Activated CD8-positive, alpha-beta memory T cell treated with anti-CD3 and anti-CD28 coated beads for 36 hours (primary cell): ENCODE measurements around the gene TFCP2. TPM values are rescaled to one million over a fixed set of nuclear protein-coding genes. Genes with fewer than 3 reads are reported as not detected.
"Not testable (repeated sequence)": the region's sequence is repeated elsewhere in the genome, so short reads cannot be mapped to it uniquely, and the experiment has no call there.

Experiments
- CTCF ChIA-PET: fragments of 350-600 bp; sonication (Branson Sonifier 250); formaldehyde crosslinking; loops from one replicate; lab custom pipeline; 2021; ENCODE audit warnings: antibody characterized with exemption; lab: Charles Lee
- POLR2A ChIA-PET: fragments of 350-600 bp; sonication (Branson Sonifier 250); formaldehyde crosslinking; loops from one replicate; lab custom pipeline; 2021; ENCODE audit warnings: antibody characterized with exemption; lab: Charles Lee
- total RNA-seq, 2 experiments: library from RNA; stranded (reverse); gene quantifications; one replicate each; pipeline ENCODE4 v1.2.3, GENCODE V29; 2021

Gene TFCP2
- total RNA-seq, 2 experiments from 2014 or later: 37.4 to 39.5 TPM

GRCh38 chr12:51108136-51108535 lies 64.8 kb downstream of the TFCP2 start:
- ChIA-PET POLR2A (no interaction called here), CTCF (no interaction called here)

DNA sequence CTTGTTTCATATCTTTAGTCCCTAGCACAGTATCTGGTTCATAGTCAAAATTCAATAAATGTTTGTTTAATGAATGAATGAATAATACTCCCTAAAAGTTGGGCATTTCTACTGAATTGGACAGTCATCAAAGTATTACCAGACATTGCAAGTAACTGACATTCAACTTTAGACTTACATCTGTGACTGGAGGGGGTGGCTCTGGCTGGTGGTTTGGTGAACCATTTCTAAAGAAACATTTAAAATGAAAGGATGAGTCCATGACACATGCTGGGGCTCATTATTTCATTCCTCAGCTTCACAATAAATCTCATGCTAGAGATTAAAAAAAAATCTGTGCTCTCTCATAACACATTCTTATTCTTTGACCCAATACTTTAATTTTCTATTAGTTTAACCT lies 69.0 kb downstream of the TFCP2 start:
- POLR2A ChIA-PET: interaction anchor here (0.6 kb wide), 1 partner anchor 168 kb away, joined by 3 read pairs; no protein-coding TSS in a partner anchor
- CTCF ChIA-PET: no interaction called here

GRCh38 chr12:51098611-51099010 lies 74.3 kb downstream of the TFCP2 start:
- POLR2A ChIA-PET: interaction anchor here (0.7 kb wide), 1 partner anchor 50 kb away, joined by 3 read pairs; no protein-coding TSS in a partner anchor
- CTCF ChIA-PET: no interaction called here

DNA sequence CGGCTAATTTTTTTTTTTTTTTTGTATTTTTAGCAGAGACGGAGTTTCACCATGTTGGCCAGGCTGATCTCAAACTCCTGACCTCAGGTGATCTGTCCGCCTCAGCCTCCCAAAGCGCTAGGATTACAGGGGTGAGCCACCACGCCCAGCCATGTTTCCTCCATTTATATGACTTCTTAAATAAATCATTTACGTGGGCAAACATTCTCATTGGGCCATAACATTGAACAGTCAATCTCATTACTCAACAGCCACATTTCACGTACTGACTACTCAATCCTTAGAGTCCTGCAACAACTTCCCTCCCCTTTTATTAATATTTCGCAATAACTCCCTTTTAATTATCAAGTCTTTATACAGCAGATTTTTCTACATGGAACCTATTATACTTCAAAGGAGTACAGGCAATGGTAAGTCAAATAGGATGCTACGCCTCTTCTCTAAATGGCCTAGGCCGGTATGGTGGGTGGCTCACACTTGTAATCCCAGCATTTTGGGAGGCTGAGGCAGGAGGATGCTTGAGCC lies 82.2 kb downstream of the TFCP2 start:
- CTCF ChIA-PET: no interaction called here

DNA sequence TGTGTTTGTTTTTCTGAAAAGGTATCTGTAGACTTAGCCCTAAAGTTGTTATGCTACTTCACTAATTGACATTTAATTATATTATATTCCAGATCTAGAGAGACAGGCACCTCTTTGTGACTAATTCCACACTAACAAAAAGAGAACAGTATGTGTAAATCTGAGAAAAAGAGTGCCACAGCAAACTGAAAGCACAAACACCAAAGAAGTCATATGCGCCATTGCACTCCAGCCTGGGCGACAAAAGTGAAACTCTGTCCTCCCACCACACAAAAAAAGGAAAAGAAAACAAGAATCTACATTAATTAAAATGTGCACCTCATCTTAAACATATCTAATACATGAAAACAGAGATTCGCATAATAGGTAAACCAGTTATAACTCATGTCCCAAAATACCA lies 85.1 kb downstream of the TFCP2 start:
- ChIA-PET CTCF (no interaction called here), POLR2A (no interaction called here)

More for the DNA sequence above, 82.2 kb downstream of the TFCP2 start:
- POLR2A ChIA-PET: no interaction called here

DNA sequence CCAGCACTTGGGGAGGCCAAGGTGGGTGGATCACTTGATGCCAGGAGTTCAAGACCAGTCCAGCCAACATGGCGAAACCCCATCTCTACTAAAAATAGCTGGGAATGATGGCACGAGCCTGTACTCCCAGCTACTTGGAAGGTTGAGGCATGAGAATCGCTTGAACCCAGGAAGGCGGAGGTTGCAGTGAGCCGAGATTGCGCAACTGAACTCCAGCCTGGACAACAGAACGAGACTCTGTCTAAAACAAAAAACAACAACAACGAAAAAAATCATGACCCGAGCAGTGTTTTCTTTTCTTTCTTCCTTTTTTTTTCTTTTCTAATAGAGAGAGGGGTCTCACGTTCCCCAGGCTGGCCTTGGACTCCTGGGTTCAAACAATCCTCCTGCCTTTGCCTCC lies 86.0 kb downstream of the TFCP2 start:
- ChIA-PET POLR2A (no interaction called here), CTCF (interaction anchor here (1.6 kb wide), 1 partner anchor 11 kb away, joined by 4 read pairs; no protein-coding TSS in a partner anchor)

- POLR2A ChIA-PET: no interaction called here
- CTCF ChIA-PET: interaction anchor here (1.6 kb wide), 1 partner anchor 10 kb away, joined by 4 read pairs; no protein-coding TSS in a partner anchor
Observed at GRCh38 chr12:51085757-51086156, 87.2 kb downstream of the TFCP2 start.

DNA sequence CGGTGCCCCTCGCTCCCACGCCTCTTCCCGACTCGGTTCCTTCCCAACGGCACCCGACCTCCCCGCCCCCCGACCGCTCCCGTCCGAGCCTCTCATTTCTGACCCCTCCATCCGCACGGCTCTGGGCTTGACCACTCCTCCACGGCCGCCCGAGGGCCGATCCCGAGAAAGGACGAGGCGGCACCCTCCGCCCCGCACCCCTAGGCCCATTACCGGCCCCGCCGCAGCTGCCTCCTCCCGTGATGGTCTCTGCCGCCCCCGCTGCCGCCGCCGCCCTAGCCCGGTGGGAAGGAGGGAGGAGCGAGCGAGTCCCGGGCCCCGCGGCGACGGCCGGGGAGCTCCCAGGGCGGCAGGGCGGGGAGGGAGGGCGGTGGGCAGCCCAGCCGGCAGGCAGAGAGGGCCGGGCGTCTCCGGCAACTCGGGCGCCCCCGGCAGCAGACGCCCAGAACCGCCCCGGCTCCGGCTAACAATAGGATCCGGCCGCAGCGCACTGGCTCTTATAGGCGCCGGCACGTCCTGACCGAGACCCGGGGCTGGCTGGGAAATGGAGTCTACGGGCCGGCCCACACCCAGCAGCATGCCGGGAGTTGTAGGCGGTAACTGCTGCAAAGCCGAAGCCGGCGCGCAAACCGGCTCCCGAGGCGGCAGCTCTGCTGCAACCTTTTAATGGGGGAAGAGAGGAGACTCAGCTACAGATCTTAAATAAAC lies 89.7 kb downstream of the TFCP2 start, which contains the start of gene CSRNP2:
Gene CSRNP2 (minus strand): TSS at position 471 of the 708 bp plus-strand sequence. CDS start 7,035 bp downstream, outside the sequence.
- POLR2A ChIA-PET: interaction anchor here (0.6 to 2.1 kb wide), 13 partner anchors 20 to 397 kb away, joined by 3 to 15 read pairs (median 3); partner anchors contain the start of genes ATF1, DAZAP2, POU6F1 and SLC11A2
- CTCF ChIA-PET: interaction anchor here (0.7 kb wide), 1 partner anchor 1713 kb away, joined by 4 read pairs; no protein-coding TSS in a partner anchor

GRCh38 chr12:51082561-51083125 lies 90.3 kb downstream of the TFCP2 start:
- POLR2A ChIA-PET: interaction anchor here (0.6 to 2.1 kb wide), 12 partner anchors 38 to 396 kb away, joined by 3 to 15 read pairs (median 4); partner anchors contain the start of genes ATF1, DAZAP2, POU6F1 and SLC11A2
- CTCF ChIA-PET: no interaction called here

- POLR2A ChIA-PET: interaction anchor here (1.3 kb wide), 1 partner anchor 55 kb away, joined by 10 read pairs; no protein-coding TSS in a partner anchor
- CTCF ChIA-PET: no interaction called here
Observed at GRCh38 chr12:51081421-51081820, 91.5 kb downstream of the TFCP2 start.

DNA sequence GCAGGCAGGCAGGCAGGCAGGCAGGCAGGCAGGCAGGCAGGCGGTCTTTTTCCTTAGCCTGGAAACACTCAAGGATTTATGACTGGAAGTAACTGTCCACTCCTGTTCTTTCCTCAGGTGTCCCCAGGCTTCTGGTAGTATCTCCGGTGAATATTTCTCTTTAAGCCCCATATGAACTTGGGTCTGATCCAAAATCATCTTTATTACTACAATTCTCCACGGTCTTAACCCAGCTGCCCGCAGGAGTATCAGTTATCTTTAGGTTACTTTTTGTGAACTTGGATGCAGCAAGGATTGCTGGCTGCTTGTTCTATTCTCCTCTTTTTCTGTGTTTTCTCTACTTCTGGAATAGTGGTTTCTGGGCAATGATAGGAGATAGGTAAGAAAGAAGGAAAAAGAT lies 92.8 kb downstream of the TFCP2 start:
- POLR2A ChIA-PET: no interaction called here

DNA sequence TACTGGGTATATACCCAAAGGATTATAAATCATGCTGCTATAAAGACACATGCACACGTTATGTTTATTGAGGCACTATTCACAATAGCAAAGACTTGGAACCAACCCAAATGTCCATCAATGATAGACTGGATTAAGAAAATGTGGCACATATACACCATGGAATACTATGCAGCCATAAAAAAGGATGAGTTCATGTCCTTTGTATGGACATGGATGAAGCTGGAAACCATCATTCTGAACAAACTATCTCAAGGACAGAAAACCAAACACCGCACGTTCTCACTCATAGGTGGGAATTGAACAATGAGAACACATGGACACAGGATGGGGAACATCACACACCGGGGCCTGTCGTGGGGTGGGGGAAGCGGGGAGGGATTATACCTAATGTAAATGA lies 94.1 kb downstream of the TFCP2 start:
- POLR2A ChIA-PET, CTCF ChIA-PET: not testable (repeated sequence)

More for the DNA sequence above, 92.8 kb downstream of the TFCP2 start:
- CTCF ChIA-PET: no interaction called here

DNA sequence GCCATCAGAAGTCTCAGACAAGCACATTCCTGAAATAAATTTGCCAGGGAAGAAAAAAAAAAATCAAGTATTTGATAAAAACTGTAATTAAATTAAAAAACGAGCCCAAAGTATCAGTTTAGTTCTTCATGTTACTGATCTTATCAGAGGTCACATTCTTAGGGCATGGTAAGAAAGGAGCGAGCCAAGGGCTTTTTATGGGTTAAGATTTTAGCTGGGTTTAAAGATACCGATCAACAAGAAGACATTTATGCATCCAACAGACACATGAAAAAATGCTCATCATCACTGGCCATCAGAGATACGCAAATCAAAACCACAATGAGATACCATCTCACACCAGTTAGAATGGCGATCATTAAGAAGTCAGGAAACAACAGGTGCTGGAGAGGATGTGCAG lies 94.6 kb downstream of the TFCP2 start:
- POLR2A ChIA-PET, CTCF ChIA-PET: not testable (repeated sequence)

DNA sequence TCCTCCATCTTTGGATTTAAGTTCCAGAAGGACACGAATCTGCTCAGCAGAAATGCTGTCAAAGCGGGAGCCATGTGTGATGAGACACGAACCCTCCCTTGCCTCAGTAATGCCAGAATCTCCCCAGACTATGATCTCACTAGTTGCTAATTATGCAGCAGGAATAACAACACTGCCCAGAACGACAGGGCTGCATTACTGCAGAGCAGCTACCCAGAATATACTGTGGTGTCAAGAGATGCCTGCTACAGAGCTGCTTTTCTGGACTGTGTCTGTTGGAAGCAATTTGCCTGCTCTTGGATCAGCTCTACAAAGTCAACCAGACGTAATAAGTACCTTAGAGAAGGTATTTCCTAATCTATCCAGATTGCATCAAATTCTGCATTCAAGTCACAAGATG lies 95.0 kb downstream of the TFCP2 start:
- ChIA-PET POLR2A (no interaction called here), CTCF (no interaction called here)

- ChIA-PET POLR2A (interaction anchor here (0.7 to 1.0 kb wide), 2 partner anchors 28 to 112 kb away, joined by 3 to 5 read pairs; no protein-coding TSS in a partner anchor), CTCF (interaction anchor here (0.6 to 1.0 kb wide), 4 partner anchors 10 to 552 kb away, joined by 3 to 5 read pairs (median 4); no protein-coding TSS in a partner anchor)
Observed at GRCh38 chr12:51076236-51076930, 96.6 kb downstream of the TFCP2 start.

DNA sequence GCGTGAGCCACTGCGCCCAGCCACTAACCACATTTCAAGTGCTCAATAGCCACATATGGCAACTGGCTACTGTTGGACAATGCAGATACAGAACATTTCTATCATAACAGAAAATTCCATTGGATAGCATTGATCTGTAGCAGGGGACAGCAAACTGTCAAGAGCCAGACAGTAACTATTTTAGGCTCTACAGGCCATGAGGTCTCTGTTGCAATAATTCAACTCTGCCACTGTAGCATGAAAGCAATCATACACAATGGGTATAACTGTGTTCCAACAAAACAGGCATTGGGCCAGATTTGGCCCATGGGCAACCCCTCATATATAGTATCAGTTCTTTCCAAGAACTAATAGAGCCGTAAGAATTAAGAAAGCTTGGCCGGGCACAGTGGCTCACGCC lies 97.5 kb downstream of the TFCP2 start:
- ChIA-PET POLR2A (interaction anchor here (0.7 kb wide), 1 partner anchor 137 kb away, joined by 6 read pairs; no protein-coding TSS in a partner anchor), CTCF (interaction anchor here (0.8 kb wide), 1 partner anchor 11 kb away, joined by 4 read pairs; no protein-coding TSS in a partner anchor)

DNA sequence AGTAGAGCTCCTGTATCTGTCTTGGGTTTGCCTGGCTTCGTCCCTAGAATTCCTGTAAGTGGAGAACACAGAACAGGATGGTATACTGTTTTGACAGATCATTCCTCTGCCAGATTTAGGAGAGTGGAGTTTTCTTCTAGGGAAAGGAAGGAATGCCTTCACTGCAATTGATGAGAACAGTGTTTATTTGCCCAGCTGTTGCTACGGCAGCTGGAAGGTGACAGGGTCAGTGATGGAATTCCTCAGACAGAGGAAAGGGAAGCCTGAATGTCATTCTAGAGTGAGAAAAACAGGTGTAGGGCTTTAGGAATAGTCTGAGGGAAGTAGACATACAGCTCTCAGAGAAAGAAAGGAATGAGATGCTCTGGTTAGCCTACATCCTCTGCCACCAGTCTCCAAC lies 101.3 kb downstream of the TFCP2 start:
- CTCF ChIA-PET: no interaction called here
- POLR2A ChIA-PET: no interaction called here

DNA sequence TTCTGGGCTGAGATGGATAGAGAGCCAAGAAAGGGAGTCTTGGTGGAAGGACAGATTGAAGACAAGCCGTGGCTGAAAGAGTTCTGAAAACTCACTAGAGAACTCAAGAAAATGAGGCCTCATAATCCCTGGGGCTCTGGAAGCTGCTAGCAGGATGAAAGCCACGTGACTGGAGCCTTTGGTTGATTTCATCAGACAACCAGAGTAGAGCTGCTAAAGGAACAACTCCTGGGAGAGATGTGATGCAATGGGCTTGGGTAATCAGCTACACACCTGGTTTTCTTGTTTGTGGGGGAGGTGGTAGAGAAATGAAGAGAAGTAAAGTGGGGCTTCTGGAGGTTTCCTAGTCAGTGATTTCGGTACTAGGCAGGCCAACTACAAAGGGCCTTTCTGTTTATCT lies 102.9 kb downstream of the TFCP2 start:
- CTCF ChIA-PET: no interaction called here
- POLR2A ChIA-PET: no interaction called here

DNA sequence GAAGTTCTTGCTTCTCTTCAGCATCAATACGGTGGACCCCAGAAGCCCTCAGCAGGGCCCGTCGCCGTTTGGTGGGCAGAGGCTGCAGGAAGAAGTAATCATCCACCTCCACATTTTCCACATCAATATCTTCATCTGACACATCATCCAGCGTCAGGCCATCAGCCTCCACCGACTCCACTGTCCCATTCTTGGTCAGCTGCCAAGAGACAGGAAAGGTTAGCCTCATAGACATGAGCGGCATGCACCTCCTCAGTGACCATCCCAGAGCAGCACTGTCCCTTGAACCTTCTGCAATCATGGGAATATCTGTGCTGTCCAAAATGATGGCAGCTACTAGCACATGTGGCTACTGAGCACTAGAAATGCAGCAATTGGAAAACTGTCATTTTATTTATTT lies 105.2 kb downstream of the TFCP2 start:
- ChIA-PET CTCF (no interaction called here), POLR2A (no interaction called here)
